NCI-H2171 treated with DMSO at 0.1 percent for 48 hours (cell line): ENCODE results near the gene FAM181B.

Experiments used
- DNase-seq: peaks from one replicate; lab custom pipeline; 2025; lab: John Stamatoyannopoulos, UW

The FAM181B gene, protein sequence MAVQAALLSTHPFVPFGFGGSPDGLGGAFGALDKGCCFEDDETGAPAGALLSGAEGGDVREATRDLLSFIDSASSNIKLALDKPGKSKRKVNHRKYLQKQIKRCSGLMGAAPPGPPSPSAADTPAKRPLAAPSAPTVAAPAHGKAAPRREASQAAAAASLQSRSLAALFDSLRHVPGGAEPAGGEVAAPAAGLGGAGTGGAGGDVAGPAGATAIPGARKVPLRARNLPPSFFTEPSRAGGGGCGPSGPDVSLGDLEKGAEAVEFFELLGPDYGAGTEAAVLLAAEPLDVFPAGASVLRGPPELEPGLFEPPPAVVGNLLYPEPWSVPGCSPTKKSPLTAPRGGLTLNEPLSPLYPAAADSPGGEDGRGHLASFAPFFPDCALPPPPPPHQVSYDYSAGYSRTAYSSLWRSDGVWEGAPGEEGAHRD

GRCh38 chr11:82733444-82734119 lies at the start of gene FAM181B:
Gene FAM181B, minus strand, starts transcription at chr11:82733864. Its CDS starts 135 bp downstream, at chr11:82733729.
- DNase-seq = peak; percentile 19

DNA sequence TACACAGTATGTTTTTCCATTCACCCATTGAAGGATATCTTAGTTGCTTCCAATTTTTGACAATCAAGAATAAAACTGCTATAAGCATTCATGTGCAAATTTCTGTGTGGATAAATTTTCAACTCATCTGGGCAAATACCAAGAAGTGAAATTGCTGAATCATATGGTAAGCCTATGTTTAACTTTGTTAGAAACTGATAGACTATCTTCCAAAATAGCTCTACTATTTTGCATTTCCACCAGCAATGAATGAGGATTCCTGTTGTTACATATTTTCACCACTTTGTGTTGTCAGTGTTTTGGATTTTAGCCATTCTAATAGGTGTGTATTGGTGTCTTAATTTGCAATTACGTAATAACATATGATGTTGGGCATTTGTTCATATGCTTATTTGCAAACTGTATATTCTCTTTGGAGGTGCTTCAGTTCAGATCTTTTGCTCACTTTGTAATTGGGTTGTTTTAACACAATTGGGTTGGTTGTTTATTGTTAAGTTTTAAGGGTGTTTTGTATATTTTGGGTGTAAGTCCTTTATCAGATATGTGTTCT lies 49.2 kb upstream of the FAM181B start:
- no peak for DNase-seq

GRCh38 chr11:82778776-82779175 lies 45.1 kb upstream of the FAM181B start:
- no peak for DNase-seq

GRCh38 chr11:82776377-82776776 lies 42.7 kb upstream of the FAM181B start:
- DNase-seq = no peak

DNA sequence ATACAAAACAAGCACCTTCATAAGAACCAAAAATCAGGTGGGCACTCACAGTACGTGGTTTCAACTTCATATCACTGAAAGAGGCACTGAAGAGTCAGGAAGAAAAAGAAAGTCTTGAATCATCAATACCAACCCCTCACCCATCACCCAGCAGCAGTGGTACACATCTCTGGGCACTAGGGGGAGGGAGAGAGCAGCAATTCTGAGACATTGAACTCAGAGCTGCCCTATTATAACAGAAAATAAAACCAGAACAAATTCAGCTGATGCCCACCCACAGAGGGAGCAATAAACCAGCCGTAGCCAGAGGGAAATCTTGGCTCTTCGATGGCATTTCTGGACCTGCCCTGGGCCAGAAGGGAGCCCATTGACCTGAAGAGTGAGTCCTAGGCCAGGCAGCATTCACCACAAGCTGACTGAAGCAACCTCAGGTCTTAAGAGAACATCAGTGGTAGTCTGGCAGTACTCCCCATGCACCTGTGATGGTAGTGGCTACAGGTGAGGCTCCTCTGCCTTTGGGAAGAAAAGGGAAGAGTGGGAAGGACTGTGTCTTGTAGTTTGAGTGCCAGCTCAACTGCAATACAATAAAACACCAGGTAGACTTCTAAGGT lies 42.2 kb upstream of the FAM181B start:
- peak; percentile 1 for DNase-seq

GRCh38 chr11:82775218-82775617 lies 41.6 kb upstream of the FAM181B start:
- DNase-seq = no peak

DNA sequence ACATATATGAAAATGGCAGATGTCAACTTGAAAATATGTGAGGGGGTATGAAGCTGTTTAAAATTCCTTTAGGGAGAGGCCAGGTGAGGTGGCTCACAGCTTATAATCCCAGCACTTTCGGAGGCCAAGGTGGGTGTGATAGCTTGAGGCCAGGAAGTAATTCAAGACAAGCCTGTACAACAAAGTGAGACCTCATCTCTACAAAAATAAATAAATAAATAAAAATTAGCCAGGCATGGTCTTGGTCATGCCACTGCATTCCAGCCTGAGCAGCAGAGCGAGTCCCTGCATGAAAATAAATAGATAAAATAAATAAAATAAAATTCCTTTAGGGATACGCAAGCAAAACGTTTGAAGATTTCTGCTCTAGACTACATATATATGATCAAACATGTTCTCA lies 38.1 kb upstream of the FAM181B start:
- DNase-seq = no peak

- DNase-seq = no peak
Observed at GRCh38 chr11:82767123-82767522, 33.5 kb upstream of the FAM181B start.

GRCh38 chr11:82765466-82766034 lies 31.9 kb upstream of the FAM181B start:
- DNase-seq = no peak

DNA sequence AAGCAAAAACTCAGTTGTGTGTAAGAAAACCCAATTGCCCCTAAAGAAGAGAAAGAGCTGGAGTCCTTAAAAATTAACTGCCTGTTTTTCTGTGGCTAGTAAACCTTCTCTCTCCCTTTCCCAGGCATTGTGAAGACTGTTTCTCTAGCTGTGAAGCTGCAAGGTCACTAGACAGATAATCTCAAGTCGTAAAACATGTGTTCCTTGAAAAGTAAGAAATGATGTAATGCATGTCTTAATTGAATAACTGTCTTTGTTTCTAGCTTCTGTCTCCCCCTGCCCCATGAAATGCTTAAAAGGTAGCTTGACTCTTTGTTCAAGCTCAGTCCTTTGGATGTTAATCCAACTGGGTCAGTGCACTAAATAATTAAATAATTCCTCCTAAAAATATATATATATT lies 29.5 kb upstream of the FAM181B start:
- no peak for DNase-seq

- DNase-seq = no peak
Observed at GRCh38 chr11:82759649-82760048, 26.0 kb upstream of the FAM181B start.

DNA sequence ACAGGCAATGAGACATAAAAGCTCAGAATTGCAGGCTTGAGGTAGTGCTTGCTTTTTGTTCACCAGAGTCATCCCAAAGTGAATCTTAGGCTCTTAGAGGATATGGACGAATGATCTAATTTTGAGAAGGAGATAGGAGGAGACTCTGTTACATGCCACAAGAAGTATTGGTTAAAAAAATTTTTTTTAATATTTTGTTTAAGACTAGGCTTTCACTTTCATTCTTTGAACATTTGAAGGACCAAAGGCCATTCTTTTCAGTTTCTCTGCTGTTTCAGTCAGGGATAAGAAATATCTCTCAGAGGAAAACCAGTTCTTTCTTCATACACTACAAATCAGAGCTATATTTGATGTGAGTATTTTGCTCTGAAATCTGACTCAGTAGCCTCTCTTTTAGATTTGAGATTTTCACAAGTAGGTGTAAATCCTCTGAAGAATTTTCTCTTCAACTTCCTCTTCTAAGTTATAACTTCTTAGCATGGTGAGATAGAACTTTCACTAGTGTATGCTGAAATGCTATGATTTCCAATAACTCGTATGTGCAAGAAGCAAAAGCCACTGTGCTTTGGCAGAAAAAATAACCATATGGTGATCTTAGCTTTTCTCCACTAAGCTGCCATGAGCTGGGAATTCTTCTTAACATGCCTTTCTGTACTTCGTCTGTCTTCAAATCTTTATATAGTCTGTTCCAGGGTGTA lies 24.1 kb upstream of the FAM181B start:
- DNase-seq = no peak

DNA sequence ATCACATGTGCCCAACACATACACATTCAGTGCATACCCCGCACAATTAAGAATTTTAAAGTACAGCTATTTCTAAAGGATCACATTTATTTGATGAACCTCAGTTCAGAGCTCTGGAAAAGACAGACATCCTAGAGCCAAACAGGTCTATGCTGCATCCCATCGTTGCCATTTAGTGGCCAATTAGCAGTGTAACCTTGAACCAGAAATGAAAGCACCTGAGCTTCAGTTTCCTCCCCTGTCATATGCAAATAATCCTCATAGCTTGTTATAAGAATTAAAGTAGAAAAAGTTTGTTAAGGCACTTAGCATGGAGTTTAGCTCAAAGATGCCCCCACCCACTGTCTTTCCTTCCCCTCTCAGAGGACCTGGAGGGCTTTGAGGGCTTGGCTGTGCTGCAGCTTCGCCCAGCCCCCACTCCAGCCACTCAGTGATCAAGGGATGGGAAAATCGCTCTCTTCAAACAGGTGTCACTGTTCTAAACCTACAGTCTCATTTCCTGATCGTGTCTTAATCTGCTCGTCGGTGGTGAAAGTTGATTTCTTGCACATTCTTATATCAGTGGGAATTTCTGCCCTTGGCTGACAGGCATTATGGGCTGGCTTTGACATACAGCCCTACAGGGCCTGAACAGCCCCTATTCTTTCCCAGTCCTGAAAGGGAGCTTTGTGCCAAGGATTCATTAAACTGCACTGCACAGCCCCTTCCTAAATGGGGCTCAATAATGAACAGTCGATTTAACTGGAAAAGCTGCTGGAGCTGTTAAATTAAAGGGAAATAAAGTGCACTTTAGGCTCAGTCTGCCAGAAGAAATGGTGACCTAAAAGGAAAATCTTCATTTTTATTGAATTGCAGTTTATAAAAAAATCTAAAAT lies 23.3 kb upstream of the FAM181B start:
- no peak for DNase-seq

- no peak for DNase-seq
Observed at GRCh38 chr11:82754410-82754809, 20.7 kb upstream of the FAM181B start.

- no peak for DNase-seq
Observed at GRCh38 chr11:82753921-82754320, 20.3 kb upstream of the FAM181B start.

GRCh38 chr11:82752801-82753200 lies 19.1 kb upstream of the FAM181B start:
- no peak for DNase-seq

DNA sequence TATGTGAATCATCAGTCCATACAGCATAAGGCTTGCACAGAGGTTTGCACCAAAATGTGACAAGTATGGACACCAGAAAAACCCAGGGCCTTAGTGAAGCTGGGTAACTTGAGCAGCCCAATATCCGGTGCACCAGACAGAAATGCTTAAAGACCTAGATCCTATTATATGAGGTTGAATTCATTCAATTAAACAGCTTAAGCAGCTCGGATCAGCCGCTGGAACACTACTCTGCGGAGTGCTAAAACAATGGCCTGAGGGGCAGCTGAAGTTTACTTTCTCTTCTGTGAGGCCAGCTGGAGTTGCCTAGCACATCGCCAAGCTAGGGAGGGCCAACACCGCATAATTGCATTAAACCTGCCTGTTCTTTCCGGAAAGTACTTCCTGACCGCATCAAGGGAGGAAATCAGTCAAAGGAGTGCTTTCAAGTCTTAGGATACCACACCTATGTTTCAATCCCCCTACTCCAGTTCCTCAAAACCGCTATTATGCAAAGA lies 17.0 kb upstream of the FAM181B start:
- DNase-seq = no peak

- no peak for DNase-seq
Observed at GRCh38 chr11:82747471-82747870, 13.8 kb upstream of the FAM181B start.

GRCh38 chr11:82738091-82738490 lies 4.4 kb upstream of the FAM181B start:
- DNase-seq = no peak

GRCh38 chr11:82734120-82734479 lies 436 bp upstream of the FAM181B start:
- no peak for DNase-seq
